Mesendoderm (in vitro differentiated cells): ENCODE data around the gene PHLDB1.
"Not testable (repeated sequence)": the region's sequence is repeated elsewhere in the genome, so short reads cannot be mapped to it uniquely, and the experiment has no call there.

Experiments used
- DNase-seq: peaks from one replicate; pipeline ENCODE4 v3.0.0; 2013
- H2AK5ac ChIP-seq: 2 replicates; pipeline ENCODE4 v1.6.1; 2013; ENCODE audit warnings: low read length, inconsistent platforms
- H2BK120ac ChIP-seq: 2 replicates; pipeline ENCODE4 v1.6.1; 2013; ENCODE audit warnings: low read depth, mild to moderate bottlenecking, low read length, moderate library complexity, mixed read lengths
- H2BK15ac ChIP-seq: replicated peaks from 2 replicates; pipeline ENCODE4 v1.6.1; 2013; ENCODE audit warnings: low read depth, mild to moderate bottlenecking, moderate library complexity
- H2BK5ac ChIP-seq: 2 replicates; pipeline ENCODE4 v1.6.1; 2013; ENCODE audit warnings: low read length, inconsistent platforms
- H3K18ac ChIP-seq: 2 replicates; pipeline ENCODE4 v1.6.1; 2013; ENCODE audit warnings: mild to moderate bottlenecking, low read length, mixed read lengths
- H3K23ac ChIP-seq: one replicate; pipeline ENCODE4 v1.6.1; 2013; ENCODE audit warnings: low read length
- H3K27ac ChIP-seq: 2 replicates; pipeline ENCODE4 v1.5.1; 2013; ENCODE audit warnings: low read depth, mild to moderate bottlenecking, inconsistent platforms, low read length, moderate library complexity
- H3K27me3 ChIP-seq: 2 replicates; pipeline ENCODE4 v1.6.1; 2013; ENCODE audit warnings: low read length, control low read depth, mild to moderate bottlenecking, inconsistent platforms; ENCODE audit not compliant: insufficient read depth, poor library complexity
- H3K36me3 ChIP-seq: 2 replicates; pipeline ENCODE4 v1.6.1; 2013; ENCODE audit warnings: low read length, inconsistent platforms; ENCODE audit not compliant: control insufficient read depth, insufficient read depth
- H3K4ac ChIP-seq: one replicate; pipeline ENCODE4 v1.6.1; 2013; ENCODE audit warnings: low read depth, mild to moderate bottlenecking, low read length, moderate library complexity
- H3K4me1 ChIP-seq: 2 replicates; pipeline ENCODE4 v1.6.1; 2013; ENCODE audit warnings: low read depth, low read length, inconsistent platforms; ENCODE audit not compliant: control insufficient read depth
- H3K4me2 ChIP-seq: 2 replicates; pipeline ENCODE4 v1.6.1; 2013; ENCODE audit warnings: low read length
- H3K4me3 ChIP-seq: 2 replicates; pipeline ENCODE4 v1.5.1; 2013; ENCODE audit warnings: mild to moderate bottlenecking, low read length
- H3K56ac ChIP-seq: one replicate; pipeline ENCODE4 v1.6.1; 2013; ENCODE audit warnings: low read length
- H3K79me1 ChIP-seq: 2 replicates; pipeline ENCODE4 v1.6.1; 2013; ENCODE audit warnings: low read length, inconsistent platforms
- H3K79me2 ChIP-seq: 2 replicates; pipeline ENCODE4 v1.6.1; 2013; ENCODE audit warnings: mild to moderate bottlenecking, low read length; ENCODE audit not compliant: control insufficient read depth, insufficient read depth
- H3K9ac ChIP-seq: 2 replicates; pipeline ENCODE4 v1.6.1; 2013; ENCODE audit warnings: low read length, inconsistent platforms
- H4K5ac ChIP-seq: one replicate; pipeline ENCODE4 v1.6.1; 2013; ENCODE audit warnings: low read length
- H4K8ac ChIP-seq: one replicate; pipeline ENCODE4 v1.6.1; 2013; ENCODE audit warnings: low read depth, mild to moderate bottlenecking, control low read depth, low read length, moderate library complexity
- WGBS: extraction: QIAGEN DNeasy Blood & Tissue Kit; methylation state at CpG from one replicate; pipeline ENCODE4 v1.1.7; 2013; ENCODE audit warnings: low lambda C conversion rate, missing lambda C conversion rate; ENCODE audit not compliant: insufficient coverage; ENCODE audit errors: extremely low coverage; 5-methylcytosine and 5-hydroxymethylcytosine counted together

Gene PHLDB1

DNA sequence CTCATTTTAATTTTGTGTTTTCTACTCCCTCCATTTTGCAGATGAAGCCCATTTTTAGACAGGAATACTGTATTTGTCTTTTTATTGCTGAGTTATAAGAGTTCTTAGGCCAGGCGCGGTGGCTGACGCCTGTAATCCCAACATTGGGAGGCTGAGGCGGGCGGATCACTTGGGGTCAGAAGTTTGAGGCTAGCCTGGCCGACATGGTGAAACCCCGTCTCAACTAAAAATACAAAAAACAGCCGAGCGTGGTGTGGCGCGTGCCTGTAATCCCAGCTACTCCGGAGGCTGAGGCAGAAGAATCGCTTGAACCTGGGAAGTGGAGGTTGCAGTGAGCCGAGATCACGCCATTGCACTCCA is 35.7 kb upstream of the PHLDB1 start:
- H2BK120ac ChIP-seq, H3K23ac ChIP-seq, H4K8ac ChIP-seq, H2AK5ac ChIP-seq, H3K4me1 ChIP-seq, H3K27ac ChIP-seq, H3K4ac ChIP-seq, H3K4me2 ChIP-seq, H4K5ac ChIP-seq, H3K4me3 ChIP-seq, H3K36me3 ChIP-seq, H3K79me1 ChIP-seq, H2BK15ac ChIP-seq, H3K27me3 ChIP-seq, H2BK5ac ChIP-seq: not testable (repeated sequence)
- peak overlapping the region; percentile 67 for H3K56ac ChIP-seq
- peak overlapping the region; percentile 62 for H3K9ac ChIP-seq
- H3K79me2 ChIP-seq: peaks cover 34% of the 10 kb centered on the region
- DNase-seq: peak; percentile 19
- peak overlapping the region; percentile 56 for H3K18ac ChIP-seq
- no CpG with 5 or more reads among the region's 15 CpGs for WGBS

GRCh38 chr11:118572061-118572980 is 35.1 kb upstream of the PHLDB1 start, which contains the start of gene ARCN1:
TSS of gene ARCN1 (plus strand) at chr11:118572409. CDS start at chr11:118572548, 139 bp downstream.
- no peaks in the 10 kb centered on the region for H3K4me1 ChIP-seq
- H3K36me3 ChIP-seq: no peaks in the 10 kb centered on the region
- H4K5ac ChIP-seq: no peak within 1 kb of the TSS
- peak within 1 kb of the TSS; percentile 96 for H3K4me2 ChIP-seq
- peak within 1 kb of the TSS; percentile 75 for H3K23ac ChIP-seq
- peak within 1 kb of the TSS; percentile 82 for H2AK5ac ChIP-seq
- H3K27ac ChIP-seq: peak within 1 kb of the TSS; percentile 74
- H4K8ac ChIP-seq: no peak within 1 kb of the TSS
- H2BK5ac ChIP-seq: peak within 1 kb of the TSS; percentile 64
- WGBS: no CpG with 5 or more reads among the region's 55 CpGs
- no peak within 1 kb of the TSS for H2BK15ac ChIP-seq
- H3K27me3 ChIP-seq: no peaks in the 10 kb centered on the region
- H3K18ac ChIP-seq: peak within 1 kb of the TSS; percentile 85
- DNase-seq: peak; percentile 91
- H3K4me3 ChIP-seq: peak within 1 kb of the TSS; percentile 90
- H3K56ac ChIP-seq: peak within 1 kb of the TSS; percentile 97
- no peak within 1 kb of the TSS for H2BK120ac ChIP-seq
- peak within 1 kb of the TSS; percentile 97 for H3K9ac ChIP-seq
- H3K4ac ChIP-seq: peak within 1 kb of the TSS; percentile 97
- peaks cover 3% of the 10 kb centered on the region for H3K79me1 ChIP-seq
- H3K79me2 ChIP-seq: peaks cover 39% of the 10 kb centered on the region

DNA sequence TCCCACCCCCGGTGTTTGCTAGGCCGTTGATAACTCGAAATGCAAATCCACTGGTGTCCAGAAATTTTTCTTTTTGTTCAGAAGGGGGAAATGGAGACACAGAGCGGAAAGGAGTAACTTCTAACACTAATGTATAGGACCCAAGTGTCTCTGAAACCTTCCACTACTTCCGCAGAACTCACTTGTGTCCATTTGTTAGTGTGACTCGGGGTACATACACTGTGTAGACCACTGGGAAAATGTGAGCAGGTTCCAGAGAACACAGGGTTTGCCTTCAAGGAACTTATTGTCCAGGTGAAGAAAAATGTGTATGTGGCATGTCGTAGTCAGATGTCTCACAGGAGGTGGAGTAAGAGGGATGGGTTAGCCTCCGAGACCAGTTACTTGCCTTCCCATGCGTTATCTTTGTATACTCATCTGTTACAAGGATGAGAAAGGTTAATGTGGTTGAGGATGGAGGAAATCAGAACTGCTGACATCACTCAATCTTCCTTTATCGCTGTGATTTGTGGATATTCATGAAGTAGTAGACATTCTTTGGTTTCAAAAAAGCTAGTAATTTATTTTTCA is 34.3 kb upstream of the PHLDB1 start:
- peak; percentile 48 for DNase-seq
- H3K27me3 ChIP-seq: no peaks in the 10 kb centered on the region
- peak overlapping the region; percentile 96 for H3K4me2 ChIP-seq
- H3K9ac ChIP-seq: peak overlapping the region; percentile 97
- peak overlapping the region; percentile 75 for H3K23ac ChIP-seq
- H3K56ac ChIP-seq: peak overlapping the region; percentile 97
- H2BK15ac ChIP-seq: no peak overlapping the region
- H3K27ac ChIP-seq: no peak overlapping the region
- H2BK5ac ChIP-seq: no peak overlapping the region
- H2AK5ac ChIP-seq: peak overlapping the region; percentile 82
- H3K4ac ChIP-seq: peak overlapping the region; percentile 97
- H3K4me1 ChIP-seq: no peaks in the 10 kb centered on the region
- peaks cover 3% of the 10 kb centered on the region for H3K79me1 ChIP-seq
- H3K79me2 ChIP-seq: peaks cover 42% of the 10 kb centered on the region
- no peak overlapping the region for H4K8ac ChIP-seq
- no peaks in the 10 kb centered on the region for H3K36me3 ChIP-seq
- no peak overlapping the region for H2BK120ac ChIP-seq
- H3K18ac ChIP-seq: peak overlapping the region; percentile 85
- no peak overlapping the region for H4K5ac ChIP-seq
- peak overlapping the region; percentile 90 for H3K4me3 ChIP-seq
- WGBS: no CpG with 5 or more reads among the region's 10 CpGs

DNA sequence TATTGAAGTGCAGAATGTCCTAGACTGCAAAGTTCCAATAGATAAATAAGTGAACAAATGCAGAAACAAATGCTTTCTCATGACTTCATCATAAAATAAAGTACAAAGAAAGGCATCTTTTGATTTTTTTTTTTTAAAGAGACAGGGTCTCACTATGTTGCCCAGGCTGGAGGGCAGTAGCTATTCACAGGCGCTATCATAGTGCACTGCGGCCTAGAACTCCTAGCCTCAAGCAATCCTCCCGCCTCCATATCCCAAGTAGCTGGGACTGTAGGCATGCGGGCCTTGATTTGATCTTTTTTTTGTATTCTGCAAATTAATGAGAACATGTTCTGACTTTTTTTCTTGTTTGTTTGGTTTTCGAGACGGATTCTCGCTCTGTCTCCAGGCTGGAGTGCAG is 32.8 kb upstream of the PHLDB1 start:
- no peaks in the 10 kb centered on the region for H3K36me3 ChIP-seq
- no peak overlapping the region for H3K4me2 ChIP-seq
- H4K8ac ChIP-seq: no peak overlapping the region
- no peak overlapping the region for H3K4ac ChIP-seq
- no peaks in the 10 kb centered on the region for H3K4me1 ChIP-seq
- no peaks in the 10 kb centered on the region for H3K27me3 ChIP-seq
- no CpG with 5 or more reads among the region's 7 CpGs for WGBS
- no peak overlapping the region for H3K56ac ChIP-seq
- no peak overlapping the region for H3K9ac ChIP-seq
- H2BK120ac ChIP-seq: no peak overlapping the region
- peaks cover 44% of the 10 kb centered on the region for H3K79me2 ChIP-seq
- H2BK5ac ChIP-seq: no peak overlapping the region
- H3K23ac ChIP-seq: no peak overlapping the region
- H3K79me1 ChIP-seq: peaks cover 3% of the 10 kb centered on the region
- H3K18ac ChIP-seq: no peak overlapping the region
- DNase-seq: no peak
- no peak overlapping the region for H2BK15ac ChIP-seq
- no peak overlapping the region for H3K27ac ChIP-seq
- H3K4me3 ChIP-seq: no peak overlapping the region
- no peak overlapping the region for H2AK5ac ChIP-seq
- no peak overlapping the region for H4K5ac ChIP-seq

DNA sequence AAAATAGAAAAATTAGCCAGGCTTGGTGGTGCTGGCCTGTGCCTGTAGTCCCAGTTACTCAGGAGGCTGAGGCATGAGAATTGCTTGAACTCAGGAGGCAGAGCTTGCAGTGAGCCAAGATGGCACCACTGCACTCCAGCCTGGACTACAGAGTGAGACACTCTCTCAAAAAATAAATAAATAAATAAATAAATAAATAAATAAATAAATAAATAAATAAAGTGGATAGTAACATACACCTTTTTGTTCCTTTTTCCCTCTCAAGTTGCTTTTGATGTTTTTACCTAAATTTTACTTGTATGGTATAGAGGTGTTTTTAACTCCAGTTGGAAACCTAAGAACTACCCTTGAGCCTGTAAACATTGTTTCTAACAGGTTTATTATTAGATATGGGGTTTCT is 29.4 kb upstream of the PHLDB1 start:
- H2BK5ac ChIP-seq, H3K56ac ChIP-seq, H2BK120ac ChIP-seq, DNase-seq, H3K27me3 ChIP-seq, H4K5ac ChIP-seq, H3K4me3 ChIP-seq, H3K4me1 ChIP-seq, H3K4ac ChIP-seq, H3K36me3 ChIP-seq, H3K18ac ChIP-seq, H3K79me1 ChIP-seq, H3K27ac ChIP-seq, H3K9ac ChIP-seq, H2AK5ac ChIP-seq, H3K23ac ChIP-seq, H4K8ac ChIP-seq, H2BK15ac ChIP-seq, H3K4me2 ChIP-seq: not testable (repeated sequence)
- H3K79me2 ChIP-seq: peaks cover 46% of the 10 kb centered on the region
